Measurements from ENCODE around the gene ABCC12.

Gene ABCC12

GRCh38 chr16:48165961-48166578 is 10.3 kb upstream of the ABCC12 start:
- no peak for DNase-seq

DNA sequence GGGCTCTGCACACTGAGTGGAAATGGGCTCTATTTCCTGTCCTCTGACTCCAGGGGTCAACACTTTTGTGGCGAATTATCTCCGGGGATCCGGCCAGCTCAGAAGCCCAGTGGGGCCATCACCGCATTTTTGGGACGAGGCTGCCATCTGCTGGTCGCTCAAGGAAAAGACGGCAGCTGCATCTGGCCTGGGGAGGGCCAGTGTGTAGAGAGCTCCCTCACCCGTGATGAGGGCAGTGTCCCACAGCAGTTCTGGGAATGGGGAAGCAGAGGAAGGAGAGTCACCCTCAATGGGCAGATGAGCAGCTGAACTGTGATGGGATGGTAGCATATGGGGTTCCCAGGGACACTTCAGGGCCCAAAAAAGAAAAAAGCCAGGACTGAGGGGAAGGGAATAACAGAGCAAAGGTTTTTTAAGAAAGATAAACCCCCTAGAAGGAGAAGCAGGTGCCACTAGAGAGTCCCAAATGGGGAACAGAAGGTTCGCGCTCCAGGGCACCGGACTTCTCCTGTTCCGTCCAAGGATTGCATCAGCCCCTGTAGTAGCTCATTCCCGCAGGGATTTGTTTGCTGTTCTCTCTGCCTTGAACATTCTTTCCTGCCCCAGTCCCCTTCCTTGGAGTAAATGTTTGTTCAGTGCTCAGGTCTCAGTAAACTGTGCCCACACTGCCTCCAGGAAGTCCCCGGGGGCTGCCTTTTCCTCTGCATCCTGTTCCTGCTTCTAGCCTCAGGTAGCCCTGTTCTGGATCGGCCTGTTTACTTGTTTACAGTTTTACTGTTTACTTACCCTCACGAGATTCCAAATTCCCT is 9.3 kb upstream of the ABCC12 start:
- DNase-seq, result peak; percentile 63

GRCh38 chr16:48162839-48163410 is 7.1 kb upstream of the ABCC12 start:
- DNase-seq, result no peak

GRCh38 chr16:48161906-48162305 is 6.1 kb upstream of the ABCC12 start:
- no peak for DNase-seq

GRCh38 chr16:48160575-48160974 is 4.8 kb upstream of the ABCC12 start:
- no peak for DNase-seq

- peak; percentile 7 for DNase-seq
Observed at GRCh38 chr16:48158296-48158695, 2.5 kb upstream of the ABCC12 start.

- no peak for DNase-seq
Observed at GRCh38 chr16:48157794-48158193, 2.0 kb upstream of the ABCC12 start.

- DNase-seq, result no peak
Observed at GRCh38 chr16:48157302-48157701, 1.5 kb upstream of the ABCC12 start.

GRCh38 chr16:48156790-48157209 is 1.0 kb upstream of the ABCC12 start:
- DNase-seq, result peak; percentile 54

DNA sequence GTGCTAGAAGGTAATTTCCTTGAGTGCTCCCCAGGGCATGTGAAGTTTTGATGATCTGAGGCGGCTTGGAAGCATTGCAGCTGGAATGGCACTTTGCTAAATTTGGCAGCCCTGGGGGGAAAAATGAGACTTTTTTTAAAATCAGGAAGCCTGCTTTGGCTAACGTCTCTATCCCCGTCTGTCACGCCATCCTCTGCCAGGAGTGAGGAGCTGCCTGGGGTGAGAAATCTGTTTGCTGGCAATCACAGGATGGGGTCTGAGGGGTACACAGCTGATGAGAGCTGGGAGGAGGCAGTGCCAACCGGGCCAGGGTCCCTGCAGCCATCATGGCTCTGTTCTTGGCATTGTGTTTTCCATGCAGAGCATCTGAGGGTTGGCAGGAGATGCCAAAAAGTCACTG is 2.0 kb downstream of the ABCC12 start:
- DNase-seq, result no peak

GRCh38 chr16:48152226-48152625 is 3.6 kb downstream of the ABCC12 start:
- DNase-seq, result no peak

DNA sequence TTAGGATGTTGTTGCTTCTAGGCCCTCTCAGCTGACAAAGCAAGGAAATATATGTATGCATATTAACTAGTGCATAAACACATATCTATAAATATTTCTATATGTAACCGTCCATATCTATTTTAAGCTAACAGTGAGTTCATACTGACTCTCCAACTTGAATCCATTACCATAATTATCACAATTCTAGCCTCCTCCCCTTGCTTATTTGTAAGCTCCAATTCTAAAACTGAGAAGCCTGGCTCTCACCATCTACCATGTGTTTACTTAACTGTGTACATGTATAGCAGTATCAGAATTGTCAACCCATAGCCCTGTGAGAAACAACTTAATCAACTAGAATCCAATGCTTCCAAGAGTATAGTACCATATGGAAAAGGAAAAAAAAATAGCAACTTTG is 5.1 kb downstream of the ABCC12 start:
- DNase-seq, result no peak

DNA sequence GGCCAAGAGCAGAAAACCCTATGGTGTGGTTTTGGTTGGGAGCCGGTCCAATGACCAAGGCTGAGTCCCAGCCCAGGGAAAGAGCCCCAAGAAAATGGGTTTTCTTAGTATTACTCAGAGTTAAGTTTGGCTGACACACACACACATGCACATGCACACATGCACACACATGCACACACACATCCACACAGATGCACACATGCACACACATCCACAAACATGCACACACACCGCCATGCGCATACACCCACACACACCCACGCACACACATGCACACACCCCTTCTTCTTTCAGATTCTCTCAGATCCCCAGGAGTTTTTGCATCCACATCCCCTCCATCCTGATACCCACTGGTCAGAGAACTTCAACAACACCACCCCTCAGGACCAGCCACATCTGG is 9.1 kb downstream of the ABCC12 start:
- DNase-seq, result no peak

GRCh38 chr16:48146131-48146530 is 9.7 kb downstream of the ABCC12 start:
- DNase-seq, result no peak

GRCh38 chr16:48143812-48144368 is 11.9 kb downstream of the ABCC12 start:
- no peak for DNase-seq

GRCh38 chr16:48140821-48141220 is 15.0 kb downstream of the ABCC12 start:
- DNase-seq, result no peak

DNA sequence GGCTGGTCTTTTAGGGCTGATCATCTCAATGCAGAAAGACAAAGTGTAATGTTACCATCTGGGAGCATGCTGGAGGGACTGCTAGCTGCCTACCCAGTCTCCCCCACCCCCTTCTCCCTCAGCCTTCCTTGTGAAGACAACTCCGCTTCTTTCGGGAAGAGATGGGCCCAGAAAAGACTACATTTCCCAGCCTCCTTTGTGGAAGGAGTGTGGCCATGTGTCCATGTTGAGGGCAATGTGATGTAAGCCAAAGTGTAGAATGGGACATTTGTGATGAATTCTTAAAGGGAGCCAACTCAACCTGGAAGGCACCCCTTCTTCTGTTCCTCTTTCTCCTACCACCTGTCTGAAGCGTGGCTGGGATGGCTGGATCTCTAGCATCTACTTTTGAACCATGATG is 16.3 kb downstream of the ABCC12 start:
- no peak for DNase-seq

DNA sequence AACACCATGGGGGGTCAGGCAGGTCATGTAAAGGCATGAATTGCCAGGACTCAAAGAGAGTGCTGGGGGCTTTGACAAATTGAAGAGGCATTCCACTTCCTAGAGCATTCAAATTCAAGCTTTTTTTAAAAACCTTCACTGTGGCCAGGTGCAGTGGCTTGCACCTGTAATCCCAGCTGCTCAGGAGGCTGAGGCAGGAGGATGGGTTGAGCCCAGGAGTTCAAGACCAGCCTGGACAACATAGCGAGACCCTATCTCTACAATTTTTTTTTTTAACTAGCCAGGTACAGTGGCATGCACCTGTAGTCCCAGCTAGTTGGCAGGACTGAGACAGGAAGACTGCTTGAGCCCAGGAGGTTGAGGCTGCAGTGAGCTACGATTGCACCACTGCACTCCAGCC is 17.2 kb downstream of the ABCC12 start:
- DNase-seq, result no peak

DNA sequence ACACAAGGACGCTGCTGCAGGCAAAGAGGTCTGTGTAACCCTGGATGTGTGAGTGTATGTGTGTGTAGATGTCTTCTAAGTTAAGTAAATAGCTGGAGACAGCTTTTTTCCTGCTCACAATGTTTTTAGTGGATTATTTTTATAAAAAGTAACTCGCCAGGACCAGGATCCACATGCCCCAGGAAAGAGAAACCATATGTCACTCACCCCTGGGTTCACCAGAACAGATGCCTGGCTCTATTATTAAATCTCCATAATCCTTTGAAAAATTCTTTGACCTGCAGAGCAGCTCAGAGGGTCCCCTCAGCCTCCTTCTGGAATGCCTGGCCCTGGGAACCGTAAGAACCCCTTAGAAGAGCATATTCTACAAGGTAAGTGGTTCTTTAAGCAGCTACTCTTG is 18.0 kb downstream of the ABCC12 start:
- DNase-seq, result no peak

DNA sequence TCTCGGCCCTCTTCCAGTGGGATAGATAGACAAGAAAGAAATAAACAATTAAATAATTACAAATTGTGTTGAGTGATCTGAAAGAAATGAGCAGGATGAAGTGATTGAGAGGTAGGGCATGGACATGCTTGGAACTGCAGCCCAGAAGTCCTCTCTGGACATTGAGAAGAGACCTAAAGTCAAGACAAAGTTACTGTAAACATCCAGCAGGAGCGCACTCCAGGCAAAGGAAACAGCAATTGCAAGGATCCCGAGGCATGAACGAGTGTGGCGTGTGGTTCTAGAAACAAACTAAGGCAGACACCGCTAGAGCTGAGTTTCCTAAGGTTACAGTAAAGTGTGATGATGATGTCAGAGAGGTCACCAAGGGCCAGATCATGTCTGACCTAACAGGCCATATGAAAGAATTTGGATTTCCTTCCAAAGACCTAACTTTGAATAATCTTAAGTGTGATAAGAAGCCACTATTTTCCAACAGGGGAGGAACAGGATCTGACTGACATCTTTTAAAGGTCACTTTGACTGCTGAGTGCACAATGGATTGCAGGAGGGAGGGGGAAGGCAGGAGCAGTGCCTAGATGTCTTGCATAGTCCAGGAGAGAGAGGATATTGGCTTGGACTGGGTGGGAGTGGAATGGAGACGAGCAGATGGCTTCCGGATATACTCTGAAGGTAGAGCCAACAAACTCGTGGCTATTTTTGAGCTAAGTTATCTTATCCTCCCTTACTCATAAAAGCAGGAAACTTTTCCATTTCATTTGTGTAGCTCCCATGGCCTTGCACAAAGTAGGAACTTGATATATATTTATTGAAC is 19.0 kb downstream of the ABCC12 start:
- DNase-seq, result no peak

GRCh38 chr16:48133455-48134211 is 22.2 kb downstream of the ABCC12 start:
- no peak for DNase-seq

- no peak for DNase-seq
Observed at GRCh38 chr16:48132696-48133095, 23.1 kb downstream of the ABCC12 start.

All from T1000 (cell line).